Heart right ventricle (tissue), 16 donors: ENCODE measurements around the gene MARK3. TPM values are rescaled to one million over a fixed set of nuclear protein-coding genes. Genes with fewer than 3 reads are reported as not detected.

Experiments used
- ATAC-seq, 8 donors: fragments of 200-7000 bp; cut with Tn5 transposase; one replicate each; pipeline ENCODE4 v1.9.1; 2020; ENCODE audit warnings: mild to moderate bottlenecking in 8 of 8, moderate library complexity in 8 of 8, moderate number of reproducible peaks in 1 of 8
- DNase-seq, 2 donors: peaks; one replicate each; pipeline ENCODE4 v3.0.0-alpha.2; 2020
- H3K27ac ChIP-seq, 10 donors: fragments of 200-600 bp; sonication (generic) in 2 of 10; one replicate each; pipeline versions ENCODE4 v1.5.0 to v1.8.0; 2020 to 2022; ENCODE audit warnings: mild to moderate bottlenecking in 3 of 10
- H3K27me3 ChIP-seq, 7 donors: fragments of 200-600 bp; one replicate each; pipeline ENCODE4 v1.8.0; 2021 to 2022; ENCODE audit warnings: mild to moderate bottlenecking in 2 of 7
- H3K36me3 ChIP-seq, 9 donors: fragments of 200-600 bp; sonication (generic) in 1 of 9; one replicate each; pipeline versions ENCODE4 v1.5.0 to v1.8.0; 2020 to 2022; ENCODE audit warnings: mild to moderate bottlenecking in 2 of 9
- H3K4me1 ChIP-seq, 9 donors: fragments of 200-600 bp; sonication (generic) in 1 of 9; one replicate each; pipeline versions ENCODE4 v1.5.0 to v1.8.0; 2020 to 2022; ENCODE audit warnings: mild to moderate bottlenecking in 4 of 9
- H3K4me3 ChIP-seq, 10 donors: fragments of 200-600 bp; sonication (generic) in 2 of 10; one replicate each; pipeline versions ENCODE4 v1.5.0 to v1.8.0; 2020 to 2022; ENCODE audit warnings: mild to moderate bottlenecking in 7 of 10, moderate library complexity in 2 of 10
- H3K9me3 ChIP-seq, 11 donors: fragments of 200-600 bp in 10 of 11; sonication (generic) in 2 of 11; one replicate each; pipeline versions ENCODE4 v1.5.0 to v1.8.0; 2013 to 2022; ENCODE audit warnings: mild to moderate bottlenecking in 2 of 11, control low read depth in 1 of 11, moderate library complexity in 1 of 11
- WGBS, 2 donors: extraction: QIAGEN DNeasy Blood & Tissue Kit; methylation state at CpG; one replicate each; pipeline ENCODE4 v1.1.7; 2013; ENCODE audit warnings: inconsistent platforms in 1 of 2; 5-methylcytosine and 5-hydroxymethylcytosine counted together
- intact Hi-C, 10 donors: fragments of 100-400 bp; cut with DNase I; formaldehyde crosslinking; loops; one replicate each; pipeline versions ENCODE4 v1.11.1 to v1.14.2; 2022
- polyA plus RNA-seq, 2 donors: library from polyadenylated mRNA; stranded (reverse); fragments of 200-250 nt; gene quantifications; one replicate each; pipeline ENCODE4 v1.2.3, GENCODE V29; 2013
- total RNA-seq, 10 donors: library from RNA; stranded (reverse); fragmentation: NEBNext Ultra II Directional in 3 of 10; extraction: Animal tissue kit (Norgen Biotek cat#: 25700) in 3 of 10; gene quantifications; one replicate each; pipeline versions ENCODE4 v1.2.1 to v1.2.4, GENCODE V29; 2021 to 2023
- TF ChIP-seq, protein P1 (sequence below), 9 donors: fragments of 200-600 bp; sonication (generic) in 2 of 9; IDR thresholded peaks; one replicate each; pipeline versions ENCODE4 v1.5.0 to v1.8.0; 2021 to 2022; ENCODE audit warnings: antibody characterized with exemption in 9 of 9, mild to moderate bottlenecking in 5 of 9, moderate library complexity in 1 of 9
- donor health status: Arrhythmogenic right ventricular cardiomyopathy.
- donor health status: ischemic (EF 13 %, LVEDD 7.1; RV severe dilation, severe dysfunction).
- donor health status: healthy with polysubstance abuse.
- donor health status: DM: no; HTN: yes; CAD: no.
- donor health status: DM: no; HTN: no; CAD: no.
- donor health status: ischemic (EF 25% LVEDD 6.9; RV normal size, moderate dysfunction).
- donor health status: ischemic (EF 25% LVEDD 5.7; RV mildly dilated, moderate dysfunction).
- donor health status: healthy.
- donor health status: DM: yes; HTN: yes; CAD: no.
- donor health status: Ischemic cardiomyopathy.
- donor health status: ischemic (EF 35%, LVEDD 5.7; RV mildly dilated, moderate dysfunction).
- donor health status: nonischemic (EF 11% LVEDD 7.7; RV severe dilation, severe dysfunction).
- donor health status: DM: yes; HTN: yes; CAD: no.
- donor health status: PGD.
- donor health status: ischemic (EF 29% LVEDD 5.4; RV normal size, mild dysfunction).
- donor health status: nonischemic (EF 23%, LVEDD 6.1; RV moderate dilation, normal function).

MARK3 gene
- total and polyA plus RNA-seq, 12 donors, result 62.3 to 246 (median 77.1) TPM

DNA sequence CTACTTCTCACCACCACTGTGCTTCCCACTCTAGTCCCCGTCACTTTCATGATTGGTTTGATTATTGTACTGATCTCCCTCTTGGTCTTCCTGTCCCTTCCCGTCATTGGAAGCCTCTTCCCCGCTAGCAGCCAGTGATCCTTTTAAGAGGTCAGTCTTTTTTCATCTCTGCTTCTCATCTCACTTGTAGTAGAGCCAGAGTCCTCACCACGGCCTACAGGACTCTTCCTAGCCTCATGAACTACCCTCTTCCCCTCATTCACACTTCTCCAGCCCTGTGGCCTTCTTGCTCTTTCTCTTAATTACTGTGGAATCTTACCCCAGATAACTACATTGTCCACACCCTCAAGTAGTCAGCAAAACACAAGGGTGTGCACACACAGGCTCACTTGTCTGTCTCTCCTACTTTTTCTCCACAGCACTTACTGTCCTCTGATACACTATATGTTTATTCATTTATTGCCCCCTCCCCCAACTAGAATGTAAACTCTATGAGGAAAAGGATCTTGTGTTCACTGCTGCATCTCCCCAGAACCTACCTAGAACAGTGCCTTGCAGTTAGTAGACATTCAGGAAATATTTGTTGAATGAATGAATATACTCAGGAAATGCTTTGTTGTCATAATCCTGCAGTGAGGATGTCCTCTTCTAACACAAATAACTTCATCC is 71.1 kb downstream of the MARK3 start:
- DNase-seq (no peak), ATAC-seq (no peak)
- intact Hi-C loops, result loop anchor here in 1 of 10 donors (10.0 kb wide), 1 partner anchor 62 kb away; no protein-coding TSS in a partner anchor
- H3K9me3 ChIP-seq, result no peaks in the 10 kb centered on the region
- WGBS, 2 donors, result 75 to 78% methylated on average over 4 of the region's 4 CpGs
- TF ChIP-seq, protein P1, sequence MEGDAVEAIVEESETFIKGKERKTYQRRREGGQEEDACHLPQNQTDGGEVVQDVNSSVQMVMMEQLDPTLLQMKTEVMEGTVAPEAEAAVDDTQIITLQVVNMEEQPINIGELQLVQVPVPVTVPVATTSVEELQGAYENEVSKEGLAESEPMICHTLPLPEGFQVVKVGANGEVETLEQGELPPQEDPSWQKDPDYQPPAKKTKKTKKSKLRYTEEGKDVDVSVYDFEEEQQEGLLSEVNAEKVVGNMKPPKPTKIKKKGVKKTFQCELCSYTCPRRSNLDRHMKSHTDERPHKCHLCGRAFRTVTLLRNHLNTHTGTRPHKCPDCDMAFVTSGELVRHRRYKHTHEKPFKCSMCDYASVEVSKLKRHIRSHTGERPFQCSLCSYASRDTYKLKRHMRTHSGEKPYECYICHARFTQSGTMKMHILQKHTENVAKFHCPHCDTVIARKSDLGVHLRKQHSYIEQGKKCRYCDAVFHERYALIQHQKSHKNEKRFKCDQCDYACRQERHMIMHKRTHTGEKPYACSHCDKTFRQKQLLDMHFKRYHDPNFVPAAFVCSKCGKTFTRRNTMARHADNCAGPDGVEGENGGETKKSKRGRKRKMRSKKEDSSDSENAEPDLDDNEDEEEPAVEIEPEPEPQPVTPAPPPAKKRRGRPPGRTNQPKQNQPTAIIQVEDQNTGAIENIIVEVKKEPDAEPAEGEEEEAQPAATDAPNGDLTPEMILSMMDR (IDR thresholded peaks at IDR 0.05), result no peak
- peaks cover 0 to 67% (median 3%) of the 10 kb centered on the region in 9 donors for H3K36me3 ChIP-seq
- H3K4me3 ChIP-seq, result no peak overlapping the region
- peaks cover 0 to 15% (median 7%) of the 10 kb centered on the region in 9 donors for H3K4me1 ChIP-seq
- no peaks in the 10 kb centered on the region for H3K27me3 ChIP-seq
- no peak overlapping the region for H3K27ac ChIP-seq

DNA sequence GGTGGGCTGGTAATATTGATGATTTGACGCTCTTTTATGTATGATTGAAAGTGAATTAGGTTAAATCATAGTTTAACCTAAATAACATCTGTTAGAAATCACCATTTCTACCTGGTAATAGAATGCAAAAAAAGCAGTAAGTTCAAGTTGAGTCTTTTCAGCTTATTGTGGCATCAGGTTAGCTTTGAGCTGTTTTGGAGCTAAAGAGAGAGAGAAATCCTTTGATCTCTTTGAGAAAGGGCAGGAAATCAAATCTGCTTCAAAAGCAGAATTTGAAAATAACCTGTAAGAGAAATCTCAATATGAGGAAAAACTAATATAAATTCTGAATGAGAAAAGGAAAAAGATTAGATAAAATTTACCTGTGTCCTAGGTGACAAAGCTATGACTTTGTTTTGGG is 75.2 kb downstream of the MARK3 start:
- no peak overlapping the region for H3K4me3 ChIP-seq
- no peaks in the 10 kb centered on the region for H3K9me3 ChIP-seq
- H3K27ac ChIP-seq, result no peak overlapping the region
- H3K4me1 ChIP-seq, result peaks cover 0 to 12% (median 7%) of the 10 kb centered on the region in 9 donors
- H3K27me3 ChIP-seq, result no peaks in the 10 kb centered on the region
- TF ChIP-seq, protein P1 (IDR thresholded peaks at IDR 0.05), result no peak
- no peak for DNase-seq
- ATAC-seq, result no peak
- 98 to 100% methylated on average over 1 of the region's 1 CpG for WGBS, 2 donors
- peaks cover 0 to 85% (median 22%) of the 10 kb centered on the region in 9 donors for H3K36me3 ChIP-seq
- intact Hi-C loops, result loop anchor here in 3 of 10 donors (10.0 kb wide), 2 partner anchors 116 to 126 kb away; partner anchors contain the start of gene EIF5 (in 2 of the 3)

DNA sequence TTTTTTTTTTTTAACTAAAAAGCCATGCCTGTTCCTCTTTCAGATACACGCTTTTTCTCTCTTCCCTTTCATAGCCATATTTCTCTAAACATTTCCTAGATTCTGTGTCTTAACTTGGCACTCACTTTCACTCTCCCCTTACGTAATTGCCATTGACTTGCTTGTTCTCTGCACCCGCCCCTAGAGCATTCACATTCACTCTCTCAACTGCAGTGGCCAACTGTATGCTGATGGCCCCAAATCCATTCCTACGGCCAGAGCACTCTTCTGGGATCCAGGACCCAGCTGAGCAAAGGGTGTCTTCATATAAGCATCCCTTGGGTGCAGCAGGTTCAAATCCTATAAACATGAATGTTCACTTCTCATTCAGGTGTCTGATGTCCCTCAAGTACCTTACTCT is 77.9 kb downstream of the MARK3 start:
- TF ChIP-seq, protein P1 (IDR thresholded peaks at IDR 0.05), result no peak
- WGBS, 2 donors, result 73 to 93% methylated on average over 4 of the region's 4 CpGs
- ATAC-seq (no peak), DNase-seq (no peak)
- Histone ChIP-seq H3K36me3 (peaks cover 4 to 88% (median 33%) of the 10 kb centered on the region in 9 donors), H3K4me1 (no peaks in the 10 kb centered on the region), H3K9me3 (no peaks in the 10 kb centered on the region), H3K4me3 (no peak overlapping the region), H3K27ac (no peak overlapping the region), H3K27me3 (no peaks in the 10 kb centered on the region)
- intact Hi-C loops, result loop anchor here in 3 of 10 donors (10.0 kb wide), 2 partner anchors 118 to 128 kb away; partner anchors contain the start of gene EIF5 (in 2 of the 3)

DNA sequence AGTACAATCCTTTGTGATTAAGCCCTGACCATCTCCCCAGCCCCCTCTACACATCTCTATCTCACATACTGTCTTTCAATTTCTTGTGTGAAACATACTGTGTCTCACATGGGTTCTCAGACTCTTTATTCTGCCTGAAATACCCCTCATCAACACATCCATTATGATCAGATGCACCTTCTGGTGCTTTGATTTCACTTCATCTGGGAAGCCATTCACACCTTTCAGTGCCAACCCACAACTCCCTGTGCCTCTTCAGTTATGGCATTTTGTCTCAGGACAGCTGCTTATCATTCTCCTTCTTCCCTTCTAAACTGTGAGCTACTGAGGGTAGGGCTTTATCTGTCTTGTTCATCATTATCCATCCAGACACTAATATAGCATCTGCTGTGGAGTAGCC is 78.6 kb downstream of the MARK3 start:
- Histone ChIP-seq H3K9me3 (no peaks in the 10 kb centered on the region), H3K4me1 (no peaks in the 10 kb centered on the region), H3K27ac (no peak overlapping the region), H3K36me3 (peaks cover 4 to 89% (median 37%) of the 10 kb centered on the region in 9 donors), H3K27me3 (no peaks in the 10 kb centered on the region), H3K4me3 (no peak overlapping the region)
- TF ChIP-seq, protein P1 (IDR thresholded peaks at IDR 0.05), result no peak
- ATAC-seq, result no peak
- DNase-seq, result no peak
- intact Hi-C loops, result loop anchor here in 3 of 10 donors (10.0 kb wide), 2 partner anchors 119 to 129 kb away; partner anchors contain the start of gene EIF5 (in 2 of the 3)
